ENCODE results near the gene RTN3.

Gene RTN3

DNA sequence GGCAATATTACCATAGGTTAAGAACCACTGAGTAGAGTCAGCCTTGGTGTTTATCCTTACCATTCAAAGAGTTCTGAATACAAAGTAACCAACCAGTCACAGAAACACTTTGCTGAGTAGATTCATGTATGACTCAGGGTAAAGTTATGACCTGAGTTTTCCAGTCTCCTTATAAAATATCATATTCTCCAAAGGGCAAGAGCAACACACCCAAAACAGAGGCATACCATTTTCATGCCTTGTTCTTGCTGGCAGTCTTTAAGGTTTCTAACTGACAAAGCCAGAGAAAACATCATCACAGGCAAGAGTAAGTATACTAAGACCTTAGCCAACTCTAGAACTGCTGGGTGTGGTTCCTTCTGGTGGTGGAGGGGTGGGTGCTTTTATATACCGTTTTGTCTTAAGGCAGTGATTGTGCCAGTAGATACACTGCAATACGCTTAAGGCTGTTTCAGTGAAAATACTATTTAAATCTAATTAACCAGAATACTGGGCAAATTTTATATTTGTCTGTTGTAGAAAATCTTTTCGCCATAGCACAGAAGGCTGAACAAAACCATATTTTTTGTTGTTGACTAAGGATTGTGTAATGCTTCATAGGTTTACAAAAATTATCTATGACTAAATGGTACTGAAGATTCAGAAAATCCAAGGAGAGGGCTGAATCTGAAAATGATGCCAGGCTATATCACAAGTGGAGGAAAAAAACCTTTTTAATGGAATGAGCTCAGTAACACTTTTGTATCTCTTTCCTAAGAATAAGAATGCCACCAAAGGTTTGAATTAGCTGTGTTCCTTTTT, 13.1 kb upstream of the RTN3 start:
- Histone ChIP-seq H3K27me3 (ENCODE audit: low read depth, low read length) (no peaks in the 10 kb centered on the region), H3K4me1 (ENCODE audit: control insufficient read depth in 1 of 2, insufficient read depth in 2 of 2, low read length in 2 of 2) (peaks cover 6 to 47% of the 10 kb centered on the region in 2 donors), H3K4me3 (ENCODE audit: low read depth in 1 of 2, low read length in 2 of 2) (no peak overlapping the region), H3K36me3 (ENCODE audit: control insufficient read depth in 1 of 2, insufficient read depth in 2 of 2, low read length in 2 of 2) (no peaks in the 10 kb centered on the region), H3K9me3 (ENCODE audit: control insufficient read depth in 1 of 2, low read length in 2 of 2) (no peaks in the 10 kb centered on the region), H3K27ac (ENCODE audit: low read length) (peak overlapping the region; percentile 27)

GRCh38 chr11:63670096-63670432, 11.2 kb upstream of the RTN3 start:
- H3K9me3 ChIP-seq (ENCODE audit: control insufficient read depth in 1 of 2, low read length in 2 of 2) = no peaks in the 10 kb centered on the region
- H3K36me3 ChIP-seq (ENCODE audit: control insufficient read depth in 1 of 2, insufficient read depth in 2 of 2, low read length in 2 of 2) = no peaks in the 10 kb centered on the region
- H3K27me3 ChIP-seq (ENCODE audit: low read depth, low read length) = no peaks in the 10 kb centered on the region
- H3K27ac ChIP-seq (ENCODE audit: low read length) = peak overlapping the region; percentile 99
- H3K4me1 ChIP-seq (ENCODE audit: control insufficient read depth in 1 of 2, insufficient read depth in 2 of 2, low read length in 2 of 2) = peaks cover 6 to 36% of the 10 kb centered on the region in 2 donors
- H3K4me3 ChIP-seq (ENCODE audit: low read depth in 1 of 2, low read length in 2 of 2) = peak overlapping the region; percentile 76 to 97

- Histone ChIP-seq H3K27me3 (ENCODE audit: low read depth, low read length) (no peaks in the 10 kb centered on the region), H3K4me1 (ENCODE audit: control insufficient read depth in 1 of 2, insufficient read depth in 2 of 2, low read length in 2 of 2) (peaks cover 6 to 36% of the 10 kb centered on the region in 2 donors), H3K4me3 (ENCODE audit: low read depth in 1 of 2, low read length in 2 of 2) (peak overlapping the region; percentile 76 to 97), H3K9me3 (ENCODE audit: control insufficient read depth in 1 of 2, low read length in 2 of 2) (no peaks in the 10 kb centered on the region), H3K27ac (ENCODE audit: low read length) (peak overlapping the region; percentile 99), H3K36me3 (ENCODE audit: control insufficient read depth in 1 of 2, insufficient read depth in 2 of 2, low read length in 2 of 2) (no peaks in the 10 kb centered on the region)
These were observed 10.6 kb upstream of the RTN3 start for GRCh38 chr11:63670433-63671321.

DNA sequence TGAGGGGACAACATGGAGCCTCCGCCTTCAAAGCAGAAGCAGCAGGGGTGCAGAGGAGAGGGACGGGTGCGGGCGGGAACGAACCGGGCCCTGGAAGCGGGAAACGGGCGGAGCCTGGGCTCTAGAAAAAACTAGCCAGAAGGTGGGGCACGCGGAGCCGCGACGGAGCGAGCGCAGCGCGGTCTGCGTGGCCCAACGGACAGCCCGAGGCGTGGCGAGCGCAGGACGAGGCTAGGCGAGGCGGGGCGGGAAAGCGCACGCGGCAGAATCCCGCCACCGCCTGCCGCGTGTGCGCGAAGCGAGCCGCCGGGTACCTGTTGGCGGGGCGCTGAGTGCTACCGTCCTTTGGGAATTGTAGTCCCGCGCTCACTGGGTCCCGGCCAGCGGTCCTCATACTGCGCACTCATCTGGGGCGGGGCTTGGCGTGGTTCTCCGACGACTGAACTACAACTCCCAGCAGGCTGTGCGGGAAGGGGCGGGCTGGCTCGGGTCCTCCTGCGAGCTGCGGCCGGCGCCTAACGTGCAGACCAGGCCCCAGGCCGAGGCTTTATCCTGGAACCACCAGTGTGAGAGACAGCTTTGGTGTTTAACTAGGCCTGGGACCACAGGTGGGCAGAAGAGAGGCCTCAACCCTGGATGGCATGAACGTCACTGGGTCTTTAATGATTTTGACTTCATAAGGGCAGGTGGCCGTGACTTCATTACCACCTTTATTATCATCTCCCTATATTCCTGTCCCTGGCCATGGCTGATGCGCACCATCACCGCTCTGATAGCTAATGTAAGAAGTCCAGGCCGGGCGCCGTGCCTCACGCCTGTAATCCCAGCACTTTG, 9.8 kb upstream of the RTN3 start, which contains the start of gene ATL3:
Gene ATL3 (minus strand): TSS at position 55 of the 834 bp plus-strand sequence. CDS start 41 bp downstream, at position 14.
- H3K27ac ChIP-seq (ENCODE audit: low read length) = peak within 1 kb of the TSS; percentile 99
- no peaks in the 10 kb centered on the region for H3K36me3 ChIP-seq (ENCODE audit: control insufficient read depth in 1 of 2, insufficient read depth in 2 of 2, low read length in 2 of 2)
- H3K27me3 ChIP-seq (ENCODE audit: low read depth, low read length) = no peaks in the 10 kb centered on the region
- peak within 1 kb of the TSS; percentile 76 to 97 for H3K4me3 ChIP-seq (ENCODE audit: low read depth in 1 of 2, low read length in 2 of 2)
- H3K9me3 ChIP-seq (ENCODE audit: control insufficient read depth in 1 of 2, low read length in 2 of 2) = no peaks in the 10 kb centered on the region
- H3K4me1 ChIP-seq (ENCODE audit: control insufficient read depth in 1 of 2, insufficient read depth in 2 of 2, low read length in 2 of 2) = peaks cover 4 to 36% of the 10 kb centered on the region in 2 donors

GRCh38 chr11:63672156-63672463, 9.2 kb upstream of the RTN3 start:
- Histone ChIP-seq H3K4me3 (ENCODE audit: low read depth in 1 of 2, low read length in 2 of 2) (peak overlapping the region in 1 of 2 donors; percentile 76), H3K36me3 (ENCODE audit: control insufficient read depth in 1 of 2, insufficient read depth in 2 of 2, low read length in 2 of 2) (no peaks in the 10 kb centered on the region), H3K27me3 (ENCODE audit: low read depth, low read length) (no peaks in the 10 kb centered on the region), H3K9me3 (ENCODE audit: control insufficient read depth in 1 of 2, low read length in 2 of 2) (no peaks in the 10 kb centered on the region), H3K27ac (ENCODE audit: low read length) (peak overlapping the region; percentile 99), H3K4me1 (ENCODE audit: control insufficient read depth in 1 of 2, insufficient read depth in 2 of 2, low read length in 2 of 2) (peaks cover 3 to 33% of the 10 kb centered on the region in 2 donors)

DNA sequence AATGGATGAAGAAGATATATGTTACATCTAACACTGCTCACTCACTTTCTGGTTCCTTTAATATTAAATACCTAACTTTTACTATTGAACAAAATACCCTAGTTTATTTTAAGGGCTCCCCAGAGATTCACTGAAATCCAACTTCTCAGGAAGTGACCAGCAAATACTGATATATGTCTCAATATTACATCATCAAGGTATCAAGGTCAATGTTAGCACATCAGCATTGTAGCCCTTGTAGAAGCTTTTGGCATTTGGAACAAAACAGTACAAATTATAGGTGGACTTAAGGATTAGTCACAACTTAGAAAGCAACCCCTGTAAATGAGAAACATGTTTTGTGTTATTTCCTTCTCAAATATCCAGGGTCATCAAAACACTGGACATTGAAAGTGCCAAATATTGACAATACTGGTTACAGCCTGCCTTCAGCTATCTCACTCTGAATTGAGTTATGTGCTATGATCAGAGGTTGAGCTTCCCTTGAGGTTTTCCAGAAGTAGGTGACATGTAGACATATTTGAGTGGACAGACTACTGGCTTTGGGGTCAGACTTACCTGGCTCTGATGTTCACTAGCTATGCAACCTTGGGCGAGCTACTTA, 8.3 kb upstream of the RTN3 start:
- Histone ChIP-seq H3K27me3 (ENCODE audit: low read depth, low read length) (no peaks in the 10 kb centered on the region), H3K4me3 (ENCODE audit: low read depth in 1 of 2, low read length in 2 of 2) (no peak overlapping the region), H3K4me1 (ENCODE audit: control insufficient read depth in 1 of 2, insufficient read depth in 2 of 2, low read length in 2 of 2) (peaks cover 3 to 23% of the 10 kb centered on the region in 2 donors), H3K27ac (ENCODE audit: low read length) (no peak overlapping the region), H3K36me3 (ENCODE audit: control insufficient read depth in 1 of 2, insufficient read depth in 2 of 2, low read length in 2 of 2) (no peaks in the 10 kb centered on the region), H3K9me3 (ENCODE audit: control insufficient read depth in 1 of 2, low read length in 2 of 2) (no peaks in the 10 kb centered on the region)

DNA sequence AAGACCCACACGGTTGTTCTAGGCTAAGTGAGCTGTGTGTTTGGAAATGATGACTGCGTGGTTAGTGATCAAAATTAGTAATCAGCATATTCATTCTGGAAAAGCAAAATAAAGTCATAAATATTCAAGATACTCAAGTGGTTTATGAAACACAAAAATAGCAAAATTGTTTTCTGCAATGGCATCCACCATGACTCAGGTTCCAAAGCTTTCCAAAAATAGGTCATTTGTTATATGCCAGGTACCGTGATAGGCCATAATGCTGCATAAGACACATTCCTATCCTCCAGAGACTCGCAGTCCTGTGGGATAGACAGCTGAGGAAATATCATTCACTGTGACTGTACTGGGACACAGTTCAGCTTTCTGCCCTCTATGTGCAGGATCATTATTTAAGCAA, 7.7 kb upstream of the RTN3 start:
- no peak overlapping the region for H3K27ac ChIP-seq (ENCODE audit: low read length)
- peaks cover 3 to 20% of the 10 kb centered on the region in 2 donors for H3K4me1 ChIP-seq (ENCODE audit: control insufficient read depth in 1 of 2, insufficient read depth in 2 of 2, low read length in 2 of 2)
- no peaks in the 10 kb centered on the region for H3K27me3 ChIP-seq (ENCODE audit: low read depth, low read length)
- H3K4me3 ChIP-seq (ENCODE audit: low read depth in 1 of 2, low read length in 2 of 2) = no peak overlapping the region
- H3K9me3 ChIP-seq (ENCODE audit: control insufficient read depth in 1 of 2, low read length in 2 of 2) = no peaks in the 10 kb centered on the region
- no peaks in the 10 kb centered on the region for H3K36me3 ChIP-seq (ENCODE audit: control insufficient read depth in 1 of 2, insufficient read depth in 2 of 2, low read length in 2 of 2)

DNA sequence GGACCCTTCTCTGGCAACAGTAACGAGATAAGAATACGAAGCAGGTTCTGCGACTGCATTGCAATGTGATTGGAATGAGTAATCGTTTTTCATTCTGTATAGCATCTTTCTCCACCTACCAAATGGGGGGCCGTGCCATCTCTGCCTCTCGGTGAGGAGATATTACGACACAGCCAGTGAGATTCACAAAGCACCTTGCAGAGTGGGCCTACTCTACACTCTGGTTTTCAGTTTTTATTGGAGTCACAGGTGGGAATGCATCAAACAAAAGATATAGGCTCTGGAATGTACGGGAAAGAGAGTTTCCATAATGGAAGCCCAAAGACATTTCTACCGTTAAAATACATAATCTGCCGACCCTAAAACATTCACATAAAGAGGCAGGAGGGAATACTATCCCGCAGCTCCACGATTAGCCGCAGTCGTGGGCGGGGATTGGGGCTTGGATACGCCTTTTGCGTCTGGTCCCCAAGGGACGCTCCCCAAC, 423 bp upstream of the RTN3 start:
- no peaks in the 10 kb centered on the region for H3K27me3 ChIP-seq (ENCODE audit: low read depth, low read length)
- peak overlapping the region; percentile 74 to 97 for H3K4me3 ChIP-seq (ENCODE audit: low read depth in 1 of 2, low read length in 2 of 2)
- H3K36me3 ChIP-seq (ENCODE audit: control insufficient read depth in 1 of 2, insufficient read depth in 2 of 2, low read length in 2 of 2) = peaks cover 0 to 3% of the 10 kb centered on the region in 2 donors
- H3K4me1 ChIP-seq (ENCODE audit: control insufficient read depth in 1 of 2, insufficient read depth in 2 of 2, low read length in 2 of 2) = peaks cover 13 to 33% of the 10 kb centered on the region in 2 donors
- H3K9me3 ChIP-seq (ENCODE audit: control insufficient read depth in 1 of 2, low read length in 2 of 2) = no peaks in the 10 kb centered on the region
- peak overlapping the region; percentile 86 for H3K27ac ChIP-seq (ENCODE audit: low read length)

GRCh38 chr11:63682066-63683021, 1.0 kb downstream of the RTN3 start:
- H3K9me3 ChIP-seq (ENCODE audit: control insufficient read depth in 1 of 2, low read length in 2 of 2) = no peaks in the 10 kb centered on the region
- peaks cover 13 to 34% of the 10 kb centered on the region in 2 donors for H3K4me1 ChIP-seq (ENCODE audit: control insufficient read depth in 1 of 2, insufficient read depth in 2 of 2, low read length in 2 of 2)
- H3K36me3 ChIP-seq (ENCODE audit: control insufficient read depth in 1 of 2, insufficient read depth in 2 of 2, low read length in 2 of 2) = peaks cover 0 to 3% of the 10 kb centered on the region in 2 donors
- H3K27ac ChIP-seq (ENCODE audit: low read length) = peak overlapping the region; percentile 86
- H3K27me3 ChIP-seq (ENCODE audit: low read depth, low read length) = no peaks in the 10 kb centered on the region
- peak overlapping the region; percentile 74 to 97 for H3K4me3 ChIP-seq (ENCODE audit: low read depth in 1 of 2, low read length in 2 of 2)

Measured in muscle layer of duodenum (tissue), 2 donors.